ENCODE data around the gene FAM156A.
"Not testable (repeated sequence)": the region's sequence is repeated elsewhere in the genome, so short reads cannot be mapped to it uniquely, and the experiment has no call there.

DNA sequence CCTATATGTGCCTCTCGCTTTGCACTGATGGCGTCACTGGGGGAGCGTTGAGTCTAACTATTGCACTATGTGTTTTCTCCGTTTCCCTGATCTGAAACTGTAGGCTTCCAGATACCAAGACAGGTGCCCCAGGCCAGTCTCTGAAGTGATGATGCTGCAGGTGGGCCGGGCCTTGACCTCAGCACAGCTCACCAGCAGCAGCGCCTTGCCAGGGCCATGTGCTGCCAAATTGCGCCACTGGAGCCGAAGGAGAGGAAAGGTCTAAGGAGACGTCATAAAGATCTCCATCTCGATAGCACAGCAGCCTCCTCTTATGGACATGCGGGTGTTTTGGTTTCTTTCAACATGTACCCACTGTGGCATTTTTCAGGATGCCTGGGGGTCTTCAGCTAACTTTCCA, 17.3 kb upstream of the FAM156A start:
- TF ChIP-seq KLF1 (tag by site-specific recombination; IDR thresholded peaks at IDR 0.05); ZNF629 (tag by site-specific recombination; IDR thresholded peaks at IDR 0.05); ZNF433 (tag by site-specific recombination; IDR thresholded peaks at IDR 0.05; ENCODE audit: low read depth); GLI4 (tag by site-specific recombination; IDR thresholded peaks at IDR 0.05); ZNF24 (tag by site-specific recombination; IDR thresholded peaks at IDR 0.05): not testable (repeated sequence)

All from HEK293 (cell line).